ENCODE data around the gene SLC6A8. TPM values are rescaled to one million over a fixed set of nuclear protein-coding genes. Genes with fewer than 3 reads are reported as not detected.
"Not testable (repeated sequence)": the region's sequence is repeated elsewhere in the genome, so short reads cannot be mapped to it uniquely, and the experiment has no call there.

SLC6A8 gene
- total RNA-seq, 1 donor, result 19.5 TPM

- Histone ChIP-seq H3K4me2 (ENCODE audit: insufficient read depth, low read length) (no peak overlapping the region), H3K27ac (ENCODE audit: low read depth, low read length) (no peak overlapping the region), H3K9me3 (ENCODE audit: low read depth, low read length) (no peaks in the 10 kb centered on the region), H4K20me1 (ENCODE audit: insufficient read depth, low read length) (peaks cover 12% of the 10 kb centered on the region), H3K36me3 (ENCODE audit: insufficient read depth, low read length) (no peaks in the 10 kb centered on the region), H2AFZ (ENCODE audit: low read length) (no peak overlapping the region), H3K79me2 (ENCODE audit: insufficient read depth, low read length) (peaks cover 3% of the 10 kb centered on the region), H3K4me1 (ENCODE audit: insufficient read depth, low read length) (no peaks in the 10 kb centered on the region), H3K27me3 (ENCODE audit: insufficient read depth, low read length) (no peaks in the 10 kb centered on the region), H3K4me3 (ENCODE audit: insufficient read depth, low read length) (no peak overlapping the region)
- DNase-seq (ENCODE audit: insufficient read length, low spot score, missing footprints), result peak; percentile 79
- no peak for TF ChIP-seq CTCF (IDR thresholded peaks at IDR 0.05; ENCODE audit: extremely low read depth, low read depth, low read length)
Observed at GRCh38 chrX:153692003-153692402, 4.3 kb downstream of the SLC6A8 start.

GRCh38 chrX:153692611-153693156, 5.0 kb downstream of the SLC6A8 start:
- DNase-seq (ENCODE audit: insufficient read length, low spot score, missing footprints), result peak; percentile 48
- Histone ChIP-seq H3K27me3 (ENCODE audit: insufficient read depth, low read length) (no peaks in the 10 kb centered on the region), H3K79me2 (ENCODE audit: insufficient read depth, low read length) (peaks cover 3% of the 10 kb centered on the region), H3K27ac (ENCODE audit: low read depth, low read length) (no peak overlapping the region), H3K4me2 (ENCODE audit: insufficient read depth, low read length) (no peak overlapping the region), H4K20me1 (ENCODE audit: insufficient read depth, low read length) (peaks cover 12% of the 10 kb centered on the region), H3K4me1 (ENCODE audit: insufficient read depth, low read length) (no peaks in the 10 kb centered on the region), H3K9me3 (ENCODE audit: low read depth, low read length) (no peaks in the 10 kb centered on the region), H3K36me3 (ENCODE audit: insufficient read depth, low read length) (no peaks in the 10 kb centered on the region), H2AFZ (ENCODE audit: low read length) (no peak overlapping the region), H3K4me3 (ENCODE audit: insufficient read depth, low read length) (no peak overlapping the region)
- TF ChIP-seq CTCF (IDR thresholded peaks at IDR 0.05; ENCODE audit: extremely low read depth, low read depth, low read length), result no peak

DNA sequence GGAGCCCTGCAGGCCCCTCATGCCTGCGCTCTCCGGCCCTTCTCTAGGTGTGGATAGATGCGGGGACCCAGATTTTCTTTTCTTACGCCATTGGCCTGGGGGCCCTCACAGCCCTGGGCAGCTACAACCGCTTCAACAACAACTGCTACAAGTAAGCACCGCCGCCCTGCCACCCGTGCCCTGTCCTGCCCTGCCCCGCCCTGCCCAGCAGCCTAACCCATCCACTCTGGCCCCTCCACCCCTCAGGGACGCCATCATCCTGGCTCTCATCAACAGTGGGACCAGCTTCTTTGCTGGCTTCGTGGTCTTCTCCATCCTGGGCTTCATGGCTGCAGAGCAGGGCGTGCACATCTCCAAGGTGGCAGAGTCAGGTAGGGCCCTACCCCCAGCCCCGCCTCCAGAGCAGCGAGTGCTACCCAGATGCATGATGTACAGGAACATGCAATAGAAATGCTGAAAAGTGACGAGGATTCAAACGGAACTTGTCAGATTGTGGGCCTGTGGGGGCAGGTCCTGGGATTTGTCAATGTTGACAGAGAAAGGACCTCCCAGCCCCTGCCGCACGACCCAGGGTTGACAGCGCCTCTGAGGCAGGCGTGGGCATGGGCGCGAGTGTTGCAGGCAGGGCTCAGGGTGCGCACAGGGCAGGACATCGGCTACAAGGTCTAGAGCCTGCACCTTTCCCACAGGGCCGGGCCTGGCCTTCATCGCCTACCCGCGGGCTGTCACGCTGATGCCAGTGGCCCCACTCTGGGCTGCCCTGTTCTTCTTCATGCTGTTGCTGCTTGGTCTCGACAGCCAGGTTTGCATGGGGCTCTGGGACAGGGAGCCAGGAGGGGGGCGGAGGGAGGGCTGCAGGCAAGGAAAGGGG, 5.7 kb downstream of the SLC6A8 start:
- Histone ChIP-seq H3K36me3 (ENCODE audit: insufficient read depth, low read length) (no peaks in the 10 kb centered on the region), H3K79me2 (ENCODE audit: insufficient read depth, low read length) (peaks cover 3% of the 10 kb centered on the region), H3K4me2 (ENCODE audit: insufficient read depth, low read length) (no peak overlapping the region), H3K9me3 (ENCODE audit: low read depth, low read length) (no peaks in the 10 kb centered on the region), H4K20me1 (ENCODE audit: insufficient read depth, low read length) (peaks cover 12% of the 10 kb centered on the region), H3K27ac (ENCODE audit: low read depth, low read length) (no peak overlapping the region), H2AFZ (ENCODE audit: low read length) (no peak overlapping the region), H3K4me1 (ENCODE audit: insufficient read depth, low read length) (no peaks in the 10 kb centered on the region), H3K27me3 (ENCODE audit: insufficient read depth, low read length) (no peaks in the 10 kb centered on the region), H3K4me3 (ENCODE audit: insufficient read depth, low read length) (no peak overlapping the region)
- no peak for TF ChIP-seq CTCF (IDR thresholded peaks at IDR 0.05; ENCODE audit: extremely low read depth, low read depth, low read length)
- DNase-seq (ENCODE audit: insufficient read length, low spot score, missing footprints), result peak; percentile 29

GRCh38 chrX:153694256-153694655, 6.5 kb downstream of the SLC6A8 start:
- not testable (repeated sequence) for H3K4me1 ChIP-seq (ENCODE audit: insufficient read depth, low read length); H3K4me3 ChIP-seq (ENCODE audit: insufficient read depth, low read length); DNase-seq (ENCODE audit: insufficient read length, low spot score, missing footprints); H3K79me2 ChIP-seq (ENCODE audit: insufficient read depth, low read length); H3K9me3 ChIP-seq (ENCODE audit: low read depth, low read length); H3K27ac ChIP-seq (ENCODE audit: low read depth, low read length); H2AFZ ChIP-seq (ENCODE audit: low read length); H3K4me2 ChIP-seq (ENCODE audit: insufficient read depth, low read length); H3K27me3 ChIP-seq (ENCODE audit: insufficient read depth, low read length); H3K36me3 ChIP-seq (ENCODE audit: insufficient read depth, low read length)
- peaks cover 12% of the 10 kb centered on the region for H4K20me1 ChIP-seq (ENCODE audit: insufficient read depth, low read length)

Data from osteoblast (primary cell).